Measurements from ENCODE around the gene NR1H2.

- TF ChIP-seq, protein P1, sequence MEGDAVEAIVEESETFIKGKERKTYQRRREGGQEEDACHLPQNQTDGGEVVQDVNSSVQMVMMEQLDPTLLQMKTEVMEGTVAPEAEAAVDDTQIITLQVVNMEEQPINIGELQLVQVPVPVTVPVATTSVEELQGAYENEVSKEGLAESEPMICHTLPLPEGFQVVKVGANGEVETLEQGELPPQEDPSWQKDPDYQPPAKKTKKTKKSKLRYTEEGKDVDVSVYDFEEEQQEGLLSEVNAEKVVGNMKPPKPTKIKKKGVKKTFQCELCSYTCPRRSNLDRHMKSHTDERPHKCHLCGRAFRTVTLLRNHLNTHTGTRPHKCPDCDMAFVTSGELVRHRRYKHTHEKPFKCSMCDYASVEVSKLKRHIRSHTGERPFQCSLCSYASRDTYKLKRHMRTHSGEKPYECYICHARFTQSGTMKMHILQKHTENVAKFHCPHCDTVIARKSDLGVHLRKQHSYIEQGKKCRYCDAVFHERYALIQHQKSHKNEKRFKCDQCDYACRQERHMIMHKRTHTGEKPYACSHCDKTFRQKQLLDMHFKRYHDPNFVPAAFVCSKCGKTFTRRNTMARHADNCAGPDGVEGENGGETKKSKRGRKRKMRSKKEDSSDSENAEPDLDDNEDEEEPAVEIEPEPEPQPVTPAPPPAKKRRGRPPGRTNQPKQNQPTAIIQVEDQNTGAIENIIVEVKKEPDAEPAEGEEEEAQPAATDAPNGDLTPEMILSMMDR (IDR thresholded peaks at IDR 0.05): no peak
- no peak for TF ChIP-seq POLR2A (IDR thresholded peaks at IDR 0.05)
Observed at GRCh38 chr19:50427997-50428425, 51.8 kb downstream of the NR1H2 start.
